Glomerular endothelial cell (primary cell): ENCODE measurements around the gene C14orf132. TPM values are rescaled to one million over a fixed set of nuclear protein-coding genes. Genes with fewer than 3 reads are reported as not detected.

ENCODE experiments used
- DNase-seq: peaks from one replicate; pipeline ENCODE4 v3.0.0-alpha.2; 2011; ENCODE audit warnings: low read depth, low spot score; ENCODE audit errors: extremely low read depth
- total RNA-seq: library from RNA; depleted of rRNA; stranded (reverse); fragments of >200 nt; gene quantifications from 2 replicates; pipeline ENCODE4 v1.2.3, GENCODE V29; 2015

Gene C14orf132
- total RNA-seq, 1 donor from 2014 or later: 6.0 TPM

GRCh38 chr14:96096639-96097610 is 57.8 kb downstream of the C14orf132 start:
- no peak for DNase-seq

GRCh38 chr14:96097752-96098151 is 58.6 kb downstream of the C14orf132 start:
- no peak for DNase-seq

- no peak for DNase-seq
Observed at GRCh38 chr14:96098309-96098998, 59.3 kb downstream of the C14orf132 start.

GRCh38 chr14:96098999-96099335 is 59.8 kb downstream of the C14orf132 start:
- DNase-seq: no peak

- peak; percentile 27 for DNase-seq
Observed at GRCh38 chr14:96100161-96101064, 61.3 kb downstream of the C14orf132 start.

- no peak for DNase-seq
Observed at GRCh38 chr14:96102081-96102856, 63.1 kb downstream of the C14orf132 start.

- no peak for DNase-seq
Observed at GRCh38 chr14:96103075-96103474, 63.9 kb downstream of the C14orf132 start.

GRCh38 chr14:96103560-96104460 is 64.6 kb downstream of the C14orf132 start:
- no peak for DNase-seq

GRCh38 chr14:96104469-96105057 is 65.4 kb downstream of the C14orf132 start:
- DNase-seq: no peak

- no peak for DNase-seq
Observed at GRCh38 chr14:96105089-96105925, 66.1 kb downstream of the C14orf132 start.

GRCh38 chr14:96105926-96106441 is 66.8 kb downstream of the C14orf132 start:
- no peak for DNase-seq

- DNase-seq: no peak
Observed at GRCh38 chr14:96106891-96107290, 67.7 kb downstream of the C14orf132 start.

- no peak for DNase-seq
Observed at GRCh38 chr14:96108061-96108795, 69.1 kb downstream of the C14orf132 start.

GRCh38 chr14:96108911-96109310 is 69.7 kb downstream of the C14orf132 start:
- DNase-seq: no peak

GRCh38 chr14:96109596-96110355 is 70.6 kb downstream of the C14orf132 start:
- DNase-seq: no peak

- DNase-seq: no peak
Observed at GRCh38 chr14:96112032-96112431, 72.9 kb downstream of the C14orf132 start.
